HG03460 (cell line): ENCODE results near the gene ETF1.

Experiments
- ATAC-seq: cut with Tn5 transposase; IDR thresholded peaks from one replicate; pipeline ENCODE4 v1.9.1; 2021; ENCODE audit not compliant: unreplicated experiment

ETF1 gene

GRCh38 chr5:138563340-138564118, 20.5 kb upstream of the ETF1 start:
- no peak for ATAC-seq

- no peak for ATAC-seq
Observed at GRCh38 chr5:138560971-138561370, 17.9 kb upstream of the ETF1 start.

- no peak for ATAC-seq
Observed at GRCh38 chr5:138559937-138560336, 16.9 kb upstream of the ETF1 start.

- ATAC-seq = no peak
Observed at GRCh38 chr5:138557677-138558076, 14.6 kb upstream of the ETF1 start.

GRCh38 chr5:138554143-138554542, 11.1 kb upstream of the ETF1 start:
- ATAC-seq = no peak

- no peak for ATAC-seq
Observed at GRCh38 chr5:138553437-138554095, 10.5 kb upstream of the ETF1 start.

- ATAC-seq = no peak
Observed at GRCh38 chr5:138552657-138553056, 9.6 kb upstream of the ETF1 start.

GRCh38 chr5:138549414-138549813, 6.4 kb upstream of the ETF1 start:
- no peak for ATAC-seq

- no peak for ATAC-seq
Observed at GRCh38 chr5:138545919-138546562, 3.0 kb upstream of the ETF1 start.

- no peak for ATAC-seq
Observed at GRCh38 chr5:138544181-138545134, 1.4 kb upstream of the ETF1 start.

- peak; percentile 34 for ATAC-seq
Observed at GRCh38 chr5:138543730-138544104, 681 bp upstream of the ETF1 start.

- ATAC-seq = no peak
Observed at GRCh38 chr5:138542180-138542955, 668 bp downstream of the ETF1 start.

- ATAC-seq = no peak
Observed at GRCh38 chr5:138541511-138542179, 1.4 kb downstream of the ETF1 start.

GRCh38 chr5:138539791-138540190, 3.2 kb downstream of the ETF1 start:
- no peak for ATAC-seq

GRCh38 chr5:138538943-138539627, 4.0 kb downstream of the ETF1 start:
- ATAC-seq = no peak

GRCh38 chr5:138536665-138537315, 6.2 kb downstream of the ETF1 start:
- ATAC-seq = no peak

GRCh38 chr5:138536215-138536614, 6.8 kb downstream of the ETF1 start:
- no peak for ATAC-seq
